Ammon's horn (tissue), 1 donor: ENCODE measurements around the gene OR52E5.

Experiments
- DNase-seq: peaks from one replicate; pipeline ENCODE4 v3.0.0-alpha.2; 2016; ENCODE audit warnings: low spot score

Gene OR52E5

GRCh38 chr11:5933116-5933515 is 40.1 kb downstream of the OR52E5 start:
- no peak for DNase-seq

GRCh38 chr11:5937868-5938602 is 45.0 kb downstream of the OR52E5 start:
- no peak for DNase-seq

GRCh38 chr11:5938603-5938965 is 45.6 kb downstream of the OR52E5 start:
- DNase-seq = no peak

GRCh38 chr11:5940748-5941147 is 47.7 kb downstream of the OR52E5 start:
- DNase-seq = no peak

- no peak for DNase-seq
These were observed 48.9 kb downstream of the OR52E5 start, which contains the start of gene OR56A3 for GRCh38 chr11:5941951-5942350. Gene OR56A3 (plus strand): TSS chr11:5942251. CDS start chr11:5947347, 5,096 bp downstream.
